ENCODE results near the gene ATP2C1.

ATP2C1 gene

DNA sequence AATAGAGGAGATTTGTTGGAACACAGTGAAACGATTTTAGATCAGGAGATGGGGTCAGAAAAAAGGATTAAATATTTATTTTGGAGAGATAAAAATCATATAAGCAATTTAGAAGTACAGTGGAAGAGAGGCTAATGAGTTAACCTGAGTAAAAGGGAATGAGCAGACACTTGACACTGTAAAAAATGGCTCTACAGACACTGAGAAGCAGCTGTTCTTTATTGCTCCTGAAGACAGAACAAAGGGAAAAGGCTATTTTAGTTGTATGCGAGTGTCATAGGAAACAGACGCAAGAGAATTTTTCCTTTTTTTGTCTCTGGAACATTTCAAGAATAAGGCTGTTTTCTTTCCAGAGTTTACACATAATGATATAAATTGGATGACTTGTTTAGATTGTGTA, 98.5 kb downstream of the ATP2C1 start:
- TF ChIP-seq CTCF (IDR thresholded peaks at IDR 0.05): no peak

DNA sequence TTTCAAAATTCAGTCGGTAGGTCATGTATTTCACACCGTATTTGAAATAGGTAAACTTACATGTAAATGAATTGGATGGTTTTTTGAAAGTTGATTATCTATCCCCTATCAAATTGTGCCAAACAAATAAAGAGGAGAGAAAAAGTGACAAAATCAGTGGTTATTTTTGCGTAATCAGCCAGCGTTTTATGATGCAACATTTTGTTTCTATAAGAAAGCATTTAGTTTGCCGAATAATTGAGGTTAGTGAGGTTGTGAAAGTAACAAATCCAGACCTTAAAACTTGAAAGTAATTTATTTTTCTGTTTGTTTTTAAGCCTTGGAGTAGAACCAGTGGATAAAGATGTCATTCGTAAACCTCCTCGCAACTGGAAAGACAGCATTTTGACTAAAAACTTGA, 103.4 kb downstream of the ATP2C1 start:
- TF ChIP-seq CTCF (IDR thresholded peaks at IDR 0.05): no peak

- no peak for TF ChIP-seq CTCF (IDR thresholded peaks at IDR 0.05)
These were observed 107.2 kb downstream of the ATP2C1 start for GRCh38 chr3:131001071-131001470.

GRCh38 chr3:131004603-131005002, 110.7 kb downstream of the ATP2C1 start:
- TF ChIP-seq CTCF (IDR thresholded peaks at IDR 0.05): no peak

- TF ChIP-seq CTCF (IDR thresholded peaks at IDR 0.05): no peak
These were observed 113.4 kb downstream of the ATP2C1 start for GRCh38 chr3:131007256-131007655.

- no peak for TF ChIP-seq CTCF (IDR thresholded peaks at IDR 0.05)
These were observed 113.9 kb downstream of the ATP2C1 start for GRCh38 chr3:131007782-131008181.

- no peak for TF ChIP-seq CTCF (IDR thresholded peaks at IDR 0.05)
These were observed 114.4 kb downstream of the ATP2C1 start for GRCh38 chr3:131008326-131008725.

DNA sequence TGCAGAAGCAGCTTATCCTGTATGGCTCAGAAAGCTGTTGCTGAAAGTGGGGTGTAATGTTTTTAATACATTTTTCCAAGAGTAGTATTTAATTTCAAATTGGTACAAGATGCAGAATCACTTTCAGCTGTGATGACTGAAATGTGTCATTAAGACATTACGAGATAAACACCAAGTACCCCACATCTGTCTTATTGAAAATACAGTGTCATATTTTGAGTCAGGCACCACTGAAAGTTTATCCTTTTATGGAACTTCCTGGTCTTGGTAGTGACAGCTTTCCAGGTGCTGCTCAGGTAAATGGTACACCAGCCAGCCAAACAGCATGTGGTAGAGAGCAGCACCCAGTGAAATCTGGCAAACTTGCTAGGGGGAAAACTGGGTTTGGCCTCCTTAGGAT, 115.8 kb downstream of the ATP2C1 start:
- TF ChIP-seq CTCF (IDR thresholded peaks at IDR 0.05): no peak

Data from LNCAP (cell line).